GM12878 (cell line): ENCODE results near the gene GPATCH2L. TPM values are rescaled to one million over a fixed set of nuclear protein-coding genes. Genes with fewer than 3 reads are reported as not detected.

Experiments used
- BHLHE40 ChIP-seq, 2 experiments: fragments of 450-650 bp in 1 of 2; IDR thresholded peaks; 2 replicates each; pipeline ENCODE4 v1.6.1; 2011 to 2017; ENCODE audit warnings: low read depth in 2 of 2, borderline replicate concordance in 1 of 2, improper control_type of control experiment in 1 of 2, low read length in 1 of 2, mild to moderate bottlenecking in 1 of 2
- BMI1 ChIP-seq: fragments of 450-650 bp; IDR thresholded peaks from 2 replicates; pipeline ENCODE4 v1.6.1; 2016; ENCODE audit warnings: mild to moderate bottlenecking, moderate library complexity, borderline replicate concordance
- CBX5 ChIP-seq: sonication (generic); IDR thresholded peaks from 2 replicates; pipeline ENCODE4 v1.6.1; 2016; ENCODE audit warnings: low read depth, moderate library complexity, mild to moderate bottlenecking, inconsistent platforms
- ETV6 ChIP-seq, 2 experiments: fragments of 450-650 bp in 1 of 2; IDR thresholded peaks in 1 of 2; conservative IDR thresholded peaks in 1 of 2; 2 replicates each; pipeline ENCODE4 v1.6.1; 2014; ENCODE audit warnings: antibody characterized with exemption in 1 of 2, borderline replicate concordance in 1 of 2, low read depth in 1 of 2, mild to moderate bottlenecking in 1 of 2, moderate library complexity in 1 of 2
- HDAC6 ChIP-seq: fragments of 200-600 bp; sonication (generic); IDR thresholded peaks from one replicate; pipeline ENCODE4 v1.8.0; 2017; ENCODE audit warnings: antibody characterized with exemption; ENCODE audit not compliant: unreplicated experiment
- IKZF2 ChIP-seq, 2 experiments: fragments of 450-650 bp; IDR thresholded peaks; 2 replicates each; pipeline ENCODE4 v1.6.1; 2017; ENCODE audit warnings: mild to moderate bottlenecking in 2 of 2, moderate library complexity in 2 of 2
- MEF2A ChIP-seq: IDR thresholded peaks from 2 replicates; pipeline ENCODE4 v1.6.1; 2011; ENCODE audit warnings: low read depth, mild to moderate bottlenecking, low read length, moderate library complexity; ENCODE audit not compliant: insufficient read depth
- NFYB ChIP-seq: IDR thresholded peaks from 2 replicates; pipeline ENCODE4 v1.6.1; 2011; ENCODE audit warnings: low read depth, mild to moderate bottlenecking, low read length, improper control_type of control experiment, moderate library complexity; ENCODE audit not compliant: insufficient read depth
- PKNOX1 ChIP-seq: fragments of 450-650 bp; IDR thresholded peaks from 2 replicates; pipeline ENCODE4 v1.6.1; 2016; ENCODE audit warnings: mild to moderate bottlenecking
- POU2F2 ChIP-seq: IDR thresholded peaks from 3 replicates; pipeline ENCODE4 v1.6.1; 2011; ENCODE audit warnings: low read depth, mild to moderate bottlenecking, low read length, borderline replicate concordance
- RFX5 ChIP-seq: IDR thresholded peaks from 2 replicates; pipeline ENCODE4 v1.6.1; 2011; ENCODE audit warnings: low read depth, low read length, improper control_type of control experiment
- SIN3A ChIP-seq: IDR thresholded peaks from 2 replicates; pipeline ENCODE4 v1.6.1; 2012; ENCODE audit warnings: low read depth, low read length, improper control_type of control experiment
- TCF12 ChIP-seq: IDR thresholded peaks from 2 replicates; pipeline ENCODE4 v1.6.1; 2011; ENCODE audit warnings: low read depth, mild to moderate bottlenecking, low read length
- ZBTB33 ChIP-seq: fragments of 450-650 bp; IDR thresholded peaks from 2 replicates; pipeline ENCODE4 v1.6.1; 2017; ENCODE audit warnings: mild to moderate bottlenecking
- ZNF592 ChIP-seq: fragments of 450-650 bp; IDR thresholded peaks from 2 replicates; pipeline ENCODE4 v1.6.1; 2017; ENCODE audit warnings: mild to moderate bottlenecking, moderate library complexity
- ZNF687 ChIP-seq: fragments of 450-650 bp; IDR thresholded peaks from 2 replicates; pipeline ENCODE4 v1.6.1; 2017; ENCODE audit warnings: mild to moderate bottlenecking, moderate library complexity
- polyA plus RNA-seq, 11 experiments: library from polyadenylated mRNA; depleted of rRNA in 4 of 11; unstranded in 6 of 11; stranded (reverse) in 5 of 11; fragments of >200 nt; fragmentation: Nextera tagmentation in 4 of 11; fragmentation: Illumina TruSeq in 1 of 11; extraction: Ambion mirVana in 4 of 11; extraction: Trizol in 1 of 11; gene quantifications; 1 replicate in 1 of 11; 2 replicates in 10 of 11; pipeline versions ENCODE4 v1.2.1 to v1.2.3, GENCODE V29; 2011 to 2016; ENCODE audit warnings: inconsistent platforms in 2 of 11, missing spikeins in 2 of 11, low read depth in 1 of 11
- total RNA-seq, 4 experiments: library from RNA; depleted of rRNA in 3 of 4; stranded (reverse); fragments of >200 nt in 3 of 4; fragmentation: Illumina TruSeq in 1 of 4; extraction: Trizol in 1 of 4; gene quantifications; 2 replicates each; pipeline versions ENCODE4 v1.2.1 to v1.2.3, GENCODE V29; 2013 to 2021

Gene GPATCH2L
- total and polyA plus RNA-seq, 10 of the 15 experiments (the other 5 are each of a cell fraction or from before 2014, with no cell fraction given) = 9.1 to 50.9 (median 24.4) TPM

- TF ChIP-seq IKZF2 (IDR thresholded peaks at IDR 0.05) (peak; percentile 51 to 94; a peak in 3 of 4 replicates), ZBTB33 (no peak), ZNF592 (peak; percentile 76), ETV6 (conservative IDR thresholded peaks at IDR 0.05 in 1 of 2, IDR thresholded peaks at IDR 0.05 in 1 of 2; ENCODE audit: borderline replicate concordance in 1 of 2, low read depth in 1 of 2) (peak in 1 of 2 experiments; percentile 39; a peak in 1 of 4 replicates), MEF2A (peak; percentile 60; the same call in 1 of the 2 replicates), RFX5 (peak; percentile 53; the same call in 1 of the 2 replicates), POU2F2 (no peak), NFYB (no peak), SIN3A (no peak), ZNF687 (peak; percentile 90), PKNOX1 (no peak), TCF12 (peak; percentile 97), BHLHE40 (IDR thresholded peaks at IDR 0.05; ENCODE audit: borderline replicate concordance in 1 of 2, low read depth in 2 of 2, low read length in 1 of 2) (peak in 1 of 2 experiments; percentile 74; a peak in 3 of 4 replicates), BMI1 (peak; percentile 69; the same call in 1 of the 2 replicates), HDAC6 (no peak), CBX5 (0 out of 2 replicates have a peak, but pooled peaks have one; percentile 58)
Observed at GRCh38 chr14:76203086-76204001, 51.6 kb downstream of the GPATCH2L start (continued).
